Stimulated activated CD4-positive, alpha-beta T cell treated with anti-CD3 and anti-CD28 coated beads, Interleukin-4, amount 100 ng/mL, for 24 hours (primary cell): ENCODE data around the gene OTOP3.
"Not testable (repeated sequence)": the region's sequence is repeated elsewhere in the genome, so short reads cannot be mapped to it uniquely, and the experiment has no call there.

ENCODE experiments used
- DNase-seq: peaks from one replicate; pipeline ENCODE4 v3.0.0-alpha.2; 2020

The OTOP3 gene

DNA sequence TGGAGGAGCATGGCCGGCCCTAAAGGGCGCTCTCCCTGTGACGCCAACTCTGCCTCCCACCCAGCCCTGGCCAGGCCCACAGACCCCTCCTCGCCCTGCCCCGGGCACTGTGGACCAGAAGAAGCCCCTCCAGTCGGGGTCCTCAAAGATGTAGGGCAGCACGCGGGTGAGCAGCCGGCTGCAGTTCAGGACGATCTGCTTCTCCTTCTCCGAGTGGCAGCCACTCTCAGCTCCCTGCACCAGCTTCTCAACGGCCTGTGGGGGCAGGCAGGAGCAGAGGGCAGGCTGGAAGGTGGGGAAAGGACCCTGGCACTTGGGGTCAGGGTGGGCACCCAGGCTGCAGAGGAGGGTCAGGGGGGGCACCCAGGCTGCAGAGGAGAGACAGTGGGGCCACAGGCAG, 28.0 kb downstream of the OTOP3 start:
- no peak for DNase-seq

DNA sequence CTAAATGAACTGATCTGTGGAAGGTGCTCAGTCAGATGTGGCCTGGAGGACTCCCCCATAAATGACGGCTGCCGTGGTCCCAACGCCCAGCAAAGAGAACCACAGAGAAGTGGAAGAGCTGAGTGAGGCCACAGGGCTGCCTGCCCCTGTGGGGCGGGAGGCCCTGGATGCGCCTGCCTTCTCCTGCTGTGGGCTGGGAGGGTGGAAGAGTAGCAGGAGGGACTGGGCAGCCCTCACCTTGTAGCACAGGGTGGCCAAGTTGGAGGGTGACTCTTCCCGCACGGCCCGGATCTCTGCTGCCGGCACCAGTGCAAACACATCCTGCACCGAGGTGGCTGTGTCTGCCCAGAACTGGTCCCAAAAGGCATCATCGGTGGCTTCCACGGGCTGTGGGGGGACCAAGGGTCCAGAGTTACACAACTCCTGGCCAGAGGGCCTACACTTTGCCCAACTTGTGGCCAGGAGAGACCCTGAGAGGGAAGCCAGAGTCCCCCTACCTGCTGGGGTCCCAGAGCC, 28.6 kb downstream of the OTOP3 start:
- DNase-seq, result no peak

DNA sequence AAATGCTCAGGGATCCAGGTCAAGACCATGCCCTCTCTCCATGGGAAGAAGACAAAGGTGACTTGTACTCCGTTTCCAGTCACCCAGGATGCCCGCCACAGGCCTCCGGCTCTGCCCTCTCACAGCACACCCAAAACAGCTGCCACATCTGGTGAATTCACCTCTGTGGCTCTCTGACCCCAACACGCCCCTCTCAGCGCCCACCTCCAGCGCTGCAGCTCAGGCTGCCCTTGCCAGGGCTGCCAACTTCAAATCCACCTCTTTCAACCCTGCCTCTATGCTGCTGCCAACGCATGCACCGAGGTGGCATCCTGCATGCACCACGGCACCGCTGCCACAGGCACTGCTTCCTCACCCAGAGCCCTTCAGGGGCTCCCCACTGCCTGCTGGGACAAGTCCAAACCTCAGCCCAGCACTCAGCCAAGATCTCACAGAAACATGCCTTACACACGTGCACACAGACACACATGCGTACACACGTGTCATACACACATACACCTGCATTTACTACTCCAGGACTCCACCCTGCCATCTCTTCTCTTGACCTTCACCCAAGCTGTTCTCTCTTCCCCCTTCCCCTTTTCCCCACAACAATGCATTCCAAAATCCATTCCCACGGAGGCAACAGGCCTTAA, 29.4 kb downstream of the OTOP3 start:
- DNase-seq, result no peak

DNA sequence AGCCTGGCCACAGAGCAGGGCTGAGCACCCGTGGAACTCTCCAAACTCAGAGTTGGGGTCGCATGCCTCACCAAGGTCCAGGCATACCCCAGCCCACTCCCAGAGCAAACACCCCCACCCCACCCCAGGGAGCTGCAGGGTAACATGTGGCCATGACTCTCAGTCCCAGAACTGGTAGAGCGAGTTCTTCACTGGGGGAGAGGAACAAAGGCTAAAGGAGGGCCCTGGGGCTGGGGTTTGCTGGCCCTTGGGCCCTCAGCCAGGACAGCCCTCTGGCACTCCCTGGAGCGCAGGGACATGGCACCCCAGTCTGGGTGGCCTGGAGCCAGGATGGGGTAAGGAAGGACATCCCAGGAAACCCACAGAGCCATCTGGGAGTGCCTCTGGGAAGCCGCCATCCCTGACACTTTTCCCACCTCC, 32.7 kb downstream of the OTOP3 start:
- no peak for DNase-seq

DNA sequence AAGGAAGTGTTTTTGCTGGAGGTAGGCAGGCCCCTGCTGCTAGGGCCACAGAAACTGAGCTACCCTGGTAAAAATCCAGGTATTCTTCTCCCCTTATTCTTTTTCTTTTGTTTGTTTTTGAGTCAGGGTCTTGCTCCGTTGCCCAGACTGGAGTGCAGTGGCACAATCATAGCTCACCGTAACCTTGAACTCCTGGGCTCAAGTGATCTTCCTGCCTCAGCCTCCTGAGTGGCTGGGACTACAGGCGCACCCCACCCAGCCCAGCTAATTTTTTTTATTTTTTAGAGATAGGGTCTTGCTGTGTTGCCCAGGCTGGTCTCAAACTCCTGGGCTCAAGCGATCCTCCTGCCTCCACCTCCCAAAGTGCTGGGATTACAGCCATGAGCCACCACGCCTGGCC, 33.8 kb downstream of the OTOP3 start:
- DNase-seq, result not testable (repeated sequence)

DNA sequence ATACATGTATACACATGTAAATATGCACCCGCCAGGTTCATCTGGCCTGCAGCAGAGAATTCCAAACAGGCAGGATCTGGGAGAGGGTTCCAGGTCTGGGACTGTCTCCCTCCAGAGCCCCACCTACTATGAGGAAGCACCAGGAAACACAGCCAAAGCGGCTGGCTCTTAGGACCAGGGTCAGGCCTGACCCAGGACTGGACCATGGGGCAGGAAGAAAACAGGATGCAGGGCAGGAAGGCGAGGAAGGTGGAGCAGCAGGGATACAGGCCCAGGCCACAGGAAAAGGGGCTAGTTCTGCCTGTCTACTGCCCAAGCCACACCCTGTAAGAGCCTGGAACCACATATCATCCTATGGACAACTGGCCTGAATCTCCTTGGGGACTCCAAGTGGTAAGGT, 34.7 kb downstream of the OTOP3 start:
- no peak for DNase-seq

DNA sequence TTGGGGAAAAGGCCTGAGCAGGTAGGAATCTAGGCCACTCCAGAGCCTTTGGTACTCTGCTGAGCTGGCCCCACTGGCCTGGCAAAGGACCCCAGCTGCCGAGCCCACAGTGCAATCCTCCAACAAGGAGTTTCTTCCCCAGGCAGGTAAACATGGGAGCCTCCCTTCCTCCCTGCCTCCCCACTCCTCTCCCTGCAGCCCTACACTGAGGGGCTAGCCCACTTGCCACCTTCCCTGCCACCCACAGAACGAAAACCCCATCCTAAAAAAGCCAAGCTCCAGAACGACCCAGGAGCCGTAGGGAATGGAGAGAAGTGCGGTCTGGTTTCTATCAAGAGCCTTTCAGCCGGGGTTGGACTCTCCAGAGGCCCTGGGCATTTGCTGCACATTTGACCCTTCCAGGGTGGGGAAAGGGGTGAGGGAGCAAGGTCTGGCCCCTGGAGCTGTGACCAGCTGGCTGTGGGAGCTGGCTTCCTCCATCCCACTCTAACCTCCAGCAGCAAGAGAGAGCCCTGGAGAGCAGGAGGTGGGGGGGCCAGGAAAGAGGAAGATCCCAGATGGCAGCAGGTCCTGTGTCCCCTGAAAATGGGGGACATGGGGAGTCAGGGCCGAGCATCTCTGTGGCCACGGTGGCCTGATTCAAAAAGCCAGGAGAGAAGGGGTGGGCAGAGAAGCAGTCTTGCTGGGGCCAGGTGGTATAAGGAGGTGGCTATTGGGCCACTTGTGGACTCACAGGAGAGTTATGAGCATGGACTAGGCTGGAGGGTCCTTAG, 35.6 kb downstream of the OTOP3 start:
- DNase-seq, result no peak

DNA sequence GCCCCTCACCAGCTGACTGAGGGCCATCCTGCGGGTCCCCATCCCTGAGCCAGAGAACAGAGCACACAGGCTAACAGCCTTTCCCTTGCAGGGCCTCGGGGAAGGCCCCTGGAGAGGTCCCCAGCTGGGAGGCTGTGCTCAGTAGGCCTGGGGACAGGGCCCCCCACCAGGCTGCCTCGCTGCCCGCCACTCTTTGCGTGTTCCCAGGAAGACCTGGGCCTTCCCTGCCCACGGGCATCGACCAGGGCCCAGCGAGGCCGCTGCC, 36.1 kb downstream of the OTOP3 start:
- no peak for DNase-seq

DNA sequence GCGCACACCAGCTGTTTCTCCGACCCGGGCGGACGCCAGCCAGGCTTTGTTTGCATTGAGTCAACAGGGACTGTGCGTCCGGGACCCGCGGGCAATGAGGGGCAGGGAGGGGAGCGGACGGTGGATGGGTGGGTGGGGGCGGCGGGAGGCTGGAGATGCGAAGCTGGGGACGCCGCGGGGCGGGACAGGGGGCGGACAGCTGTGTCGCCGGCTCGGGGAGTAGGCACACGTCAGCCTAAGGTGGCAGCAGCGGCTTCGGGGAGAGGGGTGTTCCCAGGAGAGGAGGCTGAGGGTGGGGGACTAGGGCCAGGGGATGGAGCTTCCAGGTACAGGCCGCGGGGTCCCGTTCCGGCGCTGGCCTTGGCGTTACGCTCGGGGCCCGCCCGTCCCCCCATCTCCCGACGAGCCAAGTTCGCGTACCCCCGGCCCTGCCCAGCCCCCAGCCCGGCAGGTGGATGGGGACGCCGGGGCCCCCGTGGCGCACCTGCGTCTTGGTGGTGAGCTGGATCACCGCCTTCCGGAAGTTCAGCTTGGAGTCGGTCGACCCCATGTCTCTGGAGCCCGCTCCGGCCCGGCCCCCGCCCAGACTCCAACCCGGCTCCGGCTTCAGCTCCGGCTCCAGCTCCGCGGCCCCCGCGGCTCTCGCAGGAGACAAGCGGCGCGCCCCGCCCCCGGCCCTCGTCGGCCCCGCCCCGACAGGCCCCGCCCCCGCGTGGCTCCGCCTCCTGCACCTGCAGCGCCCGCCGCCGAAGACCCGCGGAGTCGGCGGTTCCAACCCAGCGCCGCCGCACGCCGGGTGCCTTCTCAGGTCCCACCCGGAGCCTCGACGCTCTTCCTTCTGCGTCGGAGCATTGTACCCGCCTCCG, 36.6 kb downstream of the OTOP3 start, which contains the start of gene HID1:
TSS of gene HID1 (minus strand) at position 653 of the 866 bp plus-strand sequence. CDS start at position 550, 103 bp downstream.
- DNase-seq, result peak; percentile 74

DNA sequence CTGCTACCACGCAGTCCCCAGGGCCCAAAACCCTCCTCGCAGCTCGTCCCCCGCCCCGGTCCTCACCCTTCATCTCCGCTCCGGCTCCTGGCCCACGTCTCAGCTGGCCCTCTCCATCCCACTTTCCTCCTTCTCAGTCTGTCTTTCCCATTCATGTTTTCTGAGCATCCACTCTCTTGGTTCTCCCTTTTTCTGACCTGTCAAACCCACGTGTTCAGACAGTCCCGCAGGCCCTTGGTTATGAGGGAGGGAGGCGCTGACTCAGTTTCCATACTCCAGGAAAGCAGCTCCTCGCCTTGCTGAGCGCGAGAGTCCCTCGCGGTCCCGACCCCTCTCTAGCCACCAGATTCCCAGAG, 37.3 kb downstream of the OTOP3 start:
- DNase-seq, result no peak

DNA sequence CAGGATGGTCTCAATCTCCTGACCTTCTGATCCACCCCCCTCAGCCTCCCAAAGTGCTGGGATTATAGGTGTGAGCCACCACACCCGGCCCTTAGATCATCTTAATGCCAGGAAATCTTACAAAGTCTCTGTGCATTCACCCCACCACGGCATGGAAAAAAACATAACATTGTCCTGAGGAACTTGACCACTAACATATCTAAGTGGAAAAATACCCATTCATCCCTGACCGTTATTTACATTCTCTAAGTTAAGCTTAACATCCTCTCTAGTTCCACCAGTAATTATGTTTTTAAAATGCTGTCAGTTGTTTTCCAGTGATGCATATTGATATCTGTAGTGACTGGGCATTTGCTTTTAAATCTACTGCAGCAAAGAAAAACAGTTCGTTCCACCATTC, 40.2 kb downstream of the OTOP3 start:
- no peak for DNase-seq

DNA sequence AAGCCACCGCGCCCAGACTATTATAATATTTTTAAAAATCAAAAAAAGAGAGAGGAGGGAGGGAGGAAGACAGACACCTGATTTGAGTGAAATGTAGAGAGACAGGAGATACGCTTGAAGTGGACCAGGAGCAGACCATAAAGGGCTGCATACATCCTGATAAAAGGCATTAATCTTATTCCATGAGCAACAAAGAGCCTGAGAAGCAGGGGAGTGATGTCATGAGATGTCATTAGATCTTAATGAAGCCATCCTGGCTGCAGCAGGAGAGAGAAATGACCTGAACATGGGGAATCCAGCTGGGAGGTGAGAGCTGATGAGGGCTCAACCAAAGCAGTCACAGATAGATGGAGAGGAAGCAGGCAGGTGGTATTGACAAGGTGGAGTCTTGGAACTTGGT, 42.1 kb downstream of the OTOP3 start:
- no peak for DNase-seq

DNA sequence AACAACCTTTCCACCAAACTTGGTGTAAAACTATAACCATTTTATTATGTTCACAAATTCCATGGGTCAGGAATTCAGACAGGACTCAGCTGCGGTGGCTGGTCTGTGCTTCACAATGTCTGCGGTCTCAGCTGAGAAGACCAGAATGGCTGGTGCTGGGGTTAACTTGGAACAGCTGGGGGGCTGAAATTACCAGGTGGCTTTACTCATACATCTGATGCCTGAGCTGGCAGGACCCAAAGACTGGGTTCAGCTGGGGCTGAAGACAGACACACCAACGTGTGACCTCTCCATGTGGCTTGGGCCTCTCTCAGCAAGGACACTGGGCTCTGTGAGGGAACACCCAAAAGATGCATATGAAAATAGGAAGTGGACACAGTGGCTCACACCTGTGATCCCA, 42.5 kb downstream of the OTOP3 start:
- DNase-seq, result no peak

DNA sequence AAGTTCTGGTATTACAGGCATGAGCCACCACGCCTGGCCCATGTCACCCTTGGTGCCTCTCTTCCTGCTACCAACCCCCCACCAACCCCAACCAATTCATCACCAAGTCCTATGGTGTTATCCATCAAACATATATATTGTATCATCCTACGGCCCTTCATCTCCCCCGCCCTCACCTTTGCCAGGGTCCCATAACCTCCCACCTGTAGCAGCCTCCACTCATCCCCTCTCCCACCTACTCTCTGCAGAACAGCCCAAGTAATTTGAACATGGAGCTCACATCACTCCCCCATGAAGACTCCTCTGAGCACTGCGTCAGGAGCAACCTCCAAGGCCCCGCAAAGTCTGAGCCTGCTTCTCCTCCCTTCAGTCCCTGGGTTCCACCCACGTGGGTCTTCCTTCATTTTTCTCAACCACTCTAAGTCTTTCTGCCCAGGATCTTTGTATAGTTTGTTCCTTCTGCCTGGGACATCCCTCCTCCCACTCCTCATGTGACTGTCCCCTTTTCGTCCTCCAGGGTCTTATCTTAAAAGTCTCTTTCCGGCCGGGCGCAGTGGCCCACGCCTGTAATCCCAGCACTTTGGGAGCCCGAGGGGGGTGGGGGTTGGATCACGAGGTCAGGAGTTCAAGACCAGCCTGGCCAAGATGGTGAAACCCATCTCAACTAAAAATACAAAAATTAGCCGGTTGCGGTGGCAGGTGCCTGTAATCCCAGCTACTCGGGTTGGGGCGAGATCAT, 43.9 kb downstream of the OTOP3 start:
- no peak for DNase-seq

DNA sequence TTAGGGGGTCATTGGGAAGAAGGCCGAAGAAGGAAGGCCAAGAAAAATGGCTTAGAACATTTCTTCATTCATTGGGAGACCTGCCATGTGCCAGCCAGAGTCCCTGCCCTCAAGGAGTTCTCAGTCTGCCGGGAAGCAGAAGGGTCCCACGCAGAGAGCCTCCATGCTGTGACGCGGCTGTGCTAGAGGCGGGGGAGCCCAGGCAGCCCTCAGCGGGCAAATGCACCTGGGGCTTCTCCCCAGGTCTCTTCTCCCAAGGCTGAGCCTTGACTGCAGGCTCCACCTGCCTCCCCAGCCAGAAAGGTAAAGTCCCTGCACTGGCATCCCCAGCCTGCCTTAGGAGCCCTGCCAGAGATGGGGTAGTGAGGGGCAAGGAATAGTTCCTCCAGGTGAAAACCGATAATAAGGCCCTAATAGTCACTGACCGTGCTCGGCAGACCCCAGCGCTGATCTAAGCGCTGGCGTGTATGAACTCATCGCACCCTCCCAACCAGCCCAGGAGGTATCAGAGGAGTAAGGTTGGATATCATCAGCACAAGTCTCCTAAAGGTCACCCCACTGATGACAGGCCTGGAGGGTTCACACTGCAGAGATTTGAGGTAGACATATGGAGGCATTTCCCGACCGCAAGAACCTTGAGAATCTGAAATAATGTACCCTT, 45.8 kb downstream of the OTOP3 start:
- DNase-seq, result no peak

DNA sequence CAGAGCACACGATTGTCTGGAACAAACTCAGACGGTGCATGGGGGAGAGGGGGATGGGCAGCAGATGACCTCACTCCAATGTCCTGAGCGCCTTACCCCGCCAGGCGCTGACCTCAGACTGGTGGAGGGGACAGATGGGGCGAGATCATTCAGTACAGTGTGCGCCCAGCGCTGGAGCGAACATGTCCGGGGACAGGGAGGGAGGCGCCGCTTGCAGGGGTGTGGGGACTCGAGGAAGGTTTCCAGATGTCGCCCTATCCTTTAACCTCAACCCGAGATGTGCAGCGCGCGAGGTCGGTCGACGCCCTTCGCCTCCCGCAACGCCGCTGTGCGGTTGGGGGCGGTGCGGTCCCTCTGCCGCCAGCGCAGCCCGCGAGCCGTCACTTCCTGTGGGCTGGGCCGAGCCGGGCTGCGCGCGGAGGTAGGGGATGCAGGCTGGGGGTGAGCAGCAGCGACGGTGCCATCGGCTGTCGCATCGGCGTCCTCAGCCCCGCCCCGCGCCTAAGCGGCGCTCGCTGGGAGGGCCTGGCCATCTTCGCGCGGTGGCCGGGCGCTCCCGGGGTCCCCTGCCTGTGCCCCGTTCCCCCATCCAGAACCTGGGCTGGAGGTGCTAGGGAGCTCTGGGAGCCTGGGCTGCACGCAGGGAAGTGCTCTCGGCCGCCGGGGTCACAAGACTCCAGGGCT, 46.4 kb downstream of the OTOP3 start:
- DNase-seq, result peak; percentile 79

DNA sequence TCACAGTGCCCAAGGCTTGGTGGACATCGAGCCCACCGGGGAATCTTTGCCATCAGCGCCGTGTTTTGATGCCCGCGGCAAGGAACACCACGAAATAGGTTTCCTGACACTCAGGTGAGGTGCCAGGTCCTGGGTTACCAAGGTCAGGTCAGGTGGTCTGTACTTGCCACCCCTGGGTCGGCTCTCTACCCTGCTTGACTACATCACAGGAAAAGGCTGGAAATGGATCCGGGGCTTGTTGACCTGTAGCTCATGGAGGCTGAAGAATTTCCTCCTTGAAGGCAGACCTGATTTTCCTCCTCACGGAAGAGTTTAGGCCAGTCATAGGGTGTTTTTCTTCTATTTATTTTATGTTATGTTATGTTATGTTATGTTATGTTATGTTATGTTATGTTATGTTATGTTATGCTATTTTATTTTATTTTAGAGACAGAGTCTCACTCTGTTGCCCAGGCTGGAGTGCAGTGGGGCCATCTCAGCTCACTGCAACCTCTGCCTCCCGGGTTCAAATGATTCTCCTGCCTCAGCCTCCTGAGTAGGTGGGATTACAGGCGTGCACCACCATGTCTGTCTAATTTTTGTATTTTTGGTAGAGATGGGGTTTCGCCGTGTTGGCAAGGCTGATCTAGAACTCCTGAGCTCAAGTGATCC, 47.1 kb downstream of the OTOP3 start:
- not testable (repeated sequence) for DNase-seq

DNA sequence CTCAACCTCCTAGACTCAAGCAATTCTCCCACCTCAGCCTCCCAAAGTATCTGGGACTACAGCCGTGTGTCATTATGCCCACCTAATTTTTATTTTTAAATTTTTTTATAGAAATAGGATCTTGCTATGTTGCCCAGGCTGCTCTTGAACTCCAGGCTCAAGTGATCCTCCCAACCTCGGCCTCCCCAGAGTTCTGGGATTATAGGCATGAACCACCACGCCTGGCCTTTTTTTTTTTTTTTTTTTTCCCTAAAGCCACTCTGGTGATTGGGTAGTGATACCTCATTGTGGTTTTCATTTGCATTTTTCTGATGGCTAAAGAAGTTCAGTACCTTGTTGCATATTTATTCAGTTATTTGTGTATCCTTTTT, 50.5 kb downstream of the OTOP3 start:
- no peak for DNase-seq

DNA sequence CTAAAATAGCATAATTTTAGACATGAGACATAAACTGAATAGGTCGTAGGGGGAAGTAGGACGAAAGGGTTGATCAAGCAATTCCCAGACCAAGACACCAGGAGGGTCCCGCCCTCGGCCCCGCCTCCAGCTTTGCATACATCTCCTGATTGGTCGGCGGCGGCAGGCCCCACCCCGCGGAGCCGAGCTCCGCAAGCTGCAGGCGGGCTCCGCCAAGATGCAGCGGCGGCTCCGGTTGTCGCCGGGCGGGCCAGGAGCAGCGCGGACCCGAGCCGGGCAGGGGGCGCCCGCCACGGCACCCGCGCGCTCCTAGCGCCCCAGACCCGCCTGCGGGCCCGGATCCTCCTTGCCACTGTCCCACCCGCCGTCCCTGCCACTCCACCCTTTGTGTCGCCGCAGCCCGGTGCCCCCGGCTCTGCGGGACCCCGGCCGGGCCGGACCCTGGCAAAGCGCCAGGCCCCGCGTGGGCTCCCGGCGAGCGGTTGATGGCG, 51.8 kb downstream of the OTOP3 start, which contains the start of gene CDR2L:
TSS of gene CDR2L (plus strand) at position 215 of the 491 bp plus-strand sequence. CDS start 412 bp downstream, outside the sequence.
- DNase-seq, result peak; percentile 93

DNA sequence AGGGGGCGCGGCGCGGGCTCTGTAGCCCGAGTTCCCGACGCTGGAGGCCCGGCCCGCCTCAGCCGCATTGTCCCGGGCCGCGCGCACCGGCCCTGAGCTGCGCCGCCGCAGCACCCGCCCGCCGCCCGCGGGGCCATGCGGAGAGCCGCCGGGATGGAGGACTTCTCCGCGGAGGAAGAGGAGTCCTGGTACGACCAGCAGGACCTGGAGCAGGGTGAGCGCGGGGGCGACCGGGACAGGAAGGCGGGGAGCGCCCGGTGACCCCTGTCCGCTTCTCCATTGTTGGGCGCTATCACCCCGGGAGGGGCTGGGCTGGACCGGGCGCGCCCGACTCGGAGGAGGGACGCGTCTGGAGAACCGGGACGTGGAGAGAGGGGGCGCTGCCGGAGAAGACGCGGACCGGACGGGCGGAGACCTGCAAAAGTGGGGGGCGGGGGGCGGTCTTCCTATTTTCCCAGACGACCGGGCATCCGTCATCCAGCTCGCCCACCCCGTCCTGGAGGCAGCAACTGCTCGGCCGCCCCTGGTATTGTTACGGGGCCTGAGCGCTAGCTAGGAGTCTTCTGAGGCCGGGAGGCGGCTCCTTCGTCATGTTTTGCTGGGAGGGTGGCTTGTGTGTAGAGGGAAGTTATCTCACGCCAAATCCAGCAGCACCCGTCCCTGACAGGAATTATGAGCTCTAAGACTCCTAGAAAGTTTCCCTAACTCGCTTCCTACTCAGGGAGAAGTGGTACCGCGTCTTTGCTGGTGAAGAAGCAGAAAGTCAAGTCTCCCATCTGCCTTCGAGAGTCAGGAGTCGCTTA, 52.4 kb downstream of the OTOP3 start:
- DNase-seq, result peak; percentile 16
